ENCODE results near the gene ADAM12.

Gene ADAM12

GRCh38 chr10:126187399-126187798 is 200.9 kb downstream of the ADAM12 start:
- H3K4me3 ChIP-seq (ENCODE audit: control insufficient read depth, low read depth, low read length) = no peak overlapping the region
- no peak for TF ChIP-seq CTCF (IDR thresholded peaks at IDR 0.05; ENCODE audit: control insufficient read depth, insufficient read depth, low read depth, low read length, missing control alignments)
- DNase-seq (ENCODE audit: low read depth) = no peak

DNA sequence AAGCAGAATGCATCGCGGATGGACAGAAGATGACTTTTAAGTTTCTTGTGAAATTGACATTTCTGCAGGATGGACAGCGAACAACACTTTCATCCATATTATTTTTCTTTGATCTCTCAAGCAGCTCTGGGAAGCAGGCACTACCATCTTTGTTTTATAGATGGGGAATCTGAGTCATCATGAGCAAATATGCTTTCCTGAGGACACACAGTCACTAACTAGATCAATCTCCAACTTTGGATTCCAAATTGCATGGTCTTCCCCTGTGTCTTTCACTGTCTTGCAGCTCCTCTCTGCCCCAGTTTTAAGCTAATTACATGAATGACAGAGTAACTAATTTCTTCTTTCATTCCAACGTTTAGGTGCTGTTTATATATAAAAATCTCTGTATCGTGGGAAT is 201.5 kb downstream of the ADAM12 start:
- TF ChIP-seq CTCF (IDR thresholded peaks at IDR 0.05; ENCODE audit: control insufficient read depth, insufficient read depth, low read depth, low read length, missing control alignments) = no peak
- no peak overlapping the region for H3K4me3 ChIP-seq (ENCODE audit: control insufficient read depth, low read depth, low read length)
- no peak for DNase-seq (ENCODE audit: low read depth)

DNA sequence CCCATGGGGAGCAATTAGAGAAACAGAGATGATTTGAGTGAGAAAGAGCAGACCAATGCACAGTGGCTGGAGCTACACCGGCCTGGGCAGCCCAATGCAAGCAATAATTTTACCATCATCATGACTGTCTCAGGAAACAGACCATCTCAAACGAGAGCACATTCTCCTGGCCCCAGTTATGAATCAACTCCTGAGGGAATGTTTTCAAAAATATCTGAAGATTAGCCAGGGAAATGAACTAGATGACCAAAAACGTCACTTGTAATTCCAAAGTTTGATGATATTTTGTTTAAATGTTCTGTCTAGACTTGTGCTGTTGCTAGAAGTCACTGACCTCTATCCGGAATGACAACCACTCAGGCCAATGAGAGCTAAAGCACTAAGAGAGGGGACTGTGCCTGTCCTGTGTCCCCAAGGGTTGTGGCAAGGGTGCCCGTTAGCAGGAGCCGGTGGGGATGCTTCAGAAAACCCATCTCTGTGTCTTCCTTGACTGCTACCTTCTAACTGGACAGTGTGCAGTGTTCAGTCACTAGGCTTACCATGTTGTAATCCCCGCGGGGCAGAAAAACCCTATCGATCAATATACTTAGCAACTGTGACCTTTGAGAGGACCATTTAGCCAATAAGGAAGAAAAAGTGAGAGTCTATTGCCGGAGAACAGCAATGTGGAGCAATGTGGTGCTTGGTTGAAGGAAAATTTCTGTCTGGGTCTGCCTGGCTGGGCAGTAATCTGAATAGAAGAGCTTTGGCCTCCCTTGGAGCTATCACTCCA is 202.4 kb downstream of the ADAM12 start:
- DNase-seq (ENCODE audit: low read depth) = no peak
- H3K4me3 ChIP-seq (ENCODE audit: control insufficient read depth, low read depth, low read length) = no peak overlapping the region
- no peak for TF ChIP-seq CTCF (IDR thresholded peaks at IDR 0.05; ENCODE audit: control insufficient read depth, insufficient read depth, low read depth, low read length, missing control alignments)

- H3K4me3 ChIP-seq (ENCODE audit: control insufficient read depth, low read depth, low read length) = no peak overlapping the region
- TF ChIP-seq CTCF (IDR thresholded peaks at IDR 0.05; ENCODE audit: control insufficient read depth, insufficient read depth, low read depth, low read length, missing control alignments) = no peak
- DNase-seq (ENCODE audit: low read depth) = no peak
Observed at GRCh38 chr10:126181626-126182025, 206.7 kb downstream of the ADAM12 start.

DNA sequence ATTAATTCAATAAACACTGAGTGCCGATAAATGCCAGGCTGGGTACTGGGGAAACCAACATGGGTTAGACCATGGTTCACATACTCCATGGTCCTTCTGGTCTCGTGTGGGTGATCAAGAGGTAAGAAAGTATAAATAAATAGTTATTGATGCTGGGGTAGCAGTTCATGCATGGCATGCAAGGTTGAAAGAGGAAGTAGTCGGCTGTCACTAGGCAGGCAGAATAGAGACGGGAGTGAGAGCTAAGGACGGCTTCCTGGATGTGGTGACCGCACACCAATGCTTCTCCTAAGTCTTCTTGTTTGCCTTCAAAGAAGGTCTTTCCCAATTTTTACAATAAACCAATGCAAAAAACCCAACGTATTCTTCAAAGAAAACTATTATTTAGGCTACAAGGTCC is 208.6 kb downstream of the ADAM12 start:
- H3K4me3 ChIP-seq (ENCODE audit: control insufficient read depth, low read depth, low read length) = no peak overlapping the region
- TF ChIP-seq CTCF (IDR thresholded peaks at IDR 0.05; ENCODE audit: control insufficient read depth, insufficient read depth, low read depth, low read length, missing control alignments) = no peak

DNA sequence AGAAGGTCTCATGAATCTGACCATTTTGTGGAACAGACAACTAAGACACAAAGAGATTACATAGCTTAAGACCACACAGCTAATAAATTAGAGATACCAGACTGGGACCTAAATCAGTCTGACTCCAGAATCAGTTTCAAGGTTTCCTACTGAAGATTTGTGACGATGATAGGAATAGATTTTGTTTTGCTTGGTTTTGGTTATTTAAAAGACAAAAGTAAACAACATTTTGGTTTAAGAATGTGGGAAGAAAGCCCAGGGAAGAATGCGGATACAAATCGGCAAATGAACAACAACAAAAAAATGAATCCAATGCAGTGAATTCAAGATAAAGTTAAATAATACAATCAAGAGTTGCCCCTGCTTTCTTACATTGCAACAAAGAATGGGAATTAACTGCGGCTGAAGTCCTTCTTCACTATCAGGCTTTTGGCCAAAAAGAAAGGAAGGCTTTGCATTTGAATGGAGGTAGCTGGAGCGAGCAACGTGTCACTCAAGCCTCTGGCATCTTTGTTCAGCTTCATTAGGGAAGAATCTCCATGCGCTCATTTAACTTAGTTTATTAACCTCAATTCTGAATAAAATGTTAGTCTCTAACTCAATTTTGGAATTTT is 210.8 kb downstream of the ADAM12 start:
- TF ChIP-seq CTCF (IDR thresholded peaks at IDR 0.05; ENCODE audit: control insufficient read depth, insufficient read depth, low read depth, low read length, missing control alignments) = no peak
- no peak overlapping the region for H3K4me3 ChIP-seq (ENCODE audit: control insufficient read depth, low read depth, low read length)
- DNase-seq (ENCODE audit: low read depth) = no peak

More for the DNA sequence above, 208.6 kb downstream of the ADAM12 start:
- DNase-seq (ENCODE audit: low read depth) = no peak
